Measurements from ENCODE around the gene PCARE.

Gene PCARE

DNA sequence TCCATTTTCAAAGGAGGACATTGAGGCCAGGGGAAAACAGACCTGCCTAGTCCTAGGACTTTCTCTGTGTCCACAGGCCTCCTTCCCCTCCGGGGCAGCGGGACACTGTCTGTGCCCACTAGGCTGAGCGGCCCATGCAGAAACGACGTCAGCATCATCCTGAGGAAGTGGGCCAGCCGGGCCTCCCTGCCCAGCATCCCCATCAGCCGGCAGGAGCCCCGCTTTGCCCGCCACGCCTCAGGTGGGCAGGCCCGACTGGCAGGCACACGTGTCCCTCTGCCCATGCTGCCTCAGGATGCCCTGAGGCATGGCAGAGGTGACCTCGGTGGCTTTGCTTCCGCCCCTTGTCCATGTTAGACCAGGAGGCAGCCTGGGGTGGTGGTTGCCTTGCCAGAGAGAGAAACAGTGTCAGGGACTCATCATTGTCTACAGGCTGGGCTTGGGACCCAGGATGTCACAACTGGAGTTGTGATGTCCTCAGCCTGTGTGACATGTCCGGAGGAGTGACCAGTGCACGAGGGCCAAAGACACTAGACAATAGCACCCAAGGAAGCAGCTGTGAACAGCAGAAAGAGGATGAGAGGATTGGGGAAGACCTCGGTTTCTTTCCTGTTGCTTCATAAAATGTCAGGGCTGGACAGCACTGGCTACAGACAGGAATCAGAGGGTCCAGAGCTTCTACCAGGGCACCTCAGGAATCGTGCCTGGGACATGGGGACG lies 56.4 kb downstream of the PCARE start:
- no peak overlapping the region for H3K4me3 ChIP-seq (ENCODE audit: low read depth, low read length)
- DNase-seq (ENCODE audit: low read depth): no peak
- TF ChIP-seq, protein P1, sequence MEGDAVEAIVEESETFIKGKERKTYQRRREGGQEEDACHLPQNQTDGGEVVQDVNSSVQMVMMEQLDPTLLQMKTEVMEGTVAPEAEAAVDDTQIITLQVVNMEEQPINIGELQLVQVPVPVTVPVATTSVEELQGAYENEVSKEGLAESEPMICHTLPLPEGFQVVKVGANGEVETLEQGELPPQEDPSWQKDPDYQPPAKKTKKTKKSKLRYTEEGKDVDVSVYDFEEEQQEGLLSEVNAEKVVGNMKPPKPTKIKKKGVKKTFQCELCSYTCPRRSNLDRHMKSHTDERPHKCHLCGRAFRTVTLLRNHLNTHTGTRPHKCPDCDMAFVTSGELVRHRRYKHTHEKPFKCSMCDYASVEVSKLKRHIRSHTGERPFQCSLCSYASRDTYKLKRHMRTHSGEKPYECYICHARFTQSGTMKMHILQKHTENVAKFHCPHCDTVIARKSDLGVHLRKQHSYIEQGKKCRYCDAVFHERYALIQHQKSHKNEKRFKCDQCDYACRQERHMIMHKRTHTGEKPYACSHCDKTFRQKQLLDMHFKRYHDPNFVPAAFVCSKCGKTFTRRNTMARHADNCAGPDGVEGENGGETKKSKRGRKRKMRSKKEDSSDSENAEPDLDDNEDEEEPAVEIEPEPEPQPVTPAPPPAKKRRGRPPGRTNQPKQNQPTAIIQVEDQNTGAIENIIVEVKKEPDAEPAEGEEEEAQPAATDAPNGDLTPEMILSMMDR (IDR thresholded peaks at IDR 0.05; ENCODE audit: control insufficient read depth, extremely low read depth, insufficient read depth): no peak

DNA sequence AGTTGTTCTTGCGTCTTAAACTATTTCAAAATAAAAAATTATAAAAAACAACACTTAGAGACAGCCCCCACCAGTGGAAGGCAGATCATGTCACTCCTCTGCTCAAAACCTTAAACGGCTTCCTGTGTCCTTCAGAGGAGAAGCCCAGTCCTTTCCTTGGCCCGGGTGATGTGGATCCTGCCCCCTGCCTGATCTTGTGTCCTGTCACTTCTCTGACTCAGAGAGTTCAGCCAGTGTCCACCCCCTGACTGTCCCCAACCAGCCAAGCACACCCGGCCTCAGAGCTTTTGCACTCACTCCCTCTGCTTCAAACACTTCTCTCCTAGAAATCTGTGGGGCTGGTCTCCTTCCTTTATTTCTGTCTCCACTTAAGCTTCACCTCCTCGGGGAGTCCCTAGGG lies 57.8 kb downstream of the PCARE start:
- H3K4me3 ChIP-seq (ENCODE audit: low read depth, low read length): no peak overlapping the region
- TF ChIP-seq, protein P1 (IDR thresholded peaks at IDR 0.05; ENCODE audit: control insufficient read depth, extremely low read depth, insufficient read depth): no peak
- no peak for DNase-seq (ENCODE audit: low read depth)

DNA sequence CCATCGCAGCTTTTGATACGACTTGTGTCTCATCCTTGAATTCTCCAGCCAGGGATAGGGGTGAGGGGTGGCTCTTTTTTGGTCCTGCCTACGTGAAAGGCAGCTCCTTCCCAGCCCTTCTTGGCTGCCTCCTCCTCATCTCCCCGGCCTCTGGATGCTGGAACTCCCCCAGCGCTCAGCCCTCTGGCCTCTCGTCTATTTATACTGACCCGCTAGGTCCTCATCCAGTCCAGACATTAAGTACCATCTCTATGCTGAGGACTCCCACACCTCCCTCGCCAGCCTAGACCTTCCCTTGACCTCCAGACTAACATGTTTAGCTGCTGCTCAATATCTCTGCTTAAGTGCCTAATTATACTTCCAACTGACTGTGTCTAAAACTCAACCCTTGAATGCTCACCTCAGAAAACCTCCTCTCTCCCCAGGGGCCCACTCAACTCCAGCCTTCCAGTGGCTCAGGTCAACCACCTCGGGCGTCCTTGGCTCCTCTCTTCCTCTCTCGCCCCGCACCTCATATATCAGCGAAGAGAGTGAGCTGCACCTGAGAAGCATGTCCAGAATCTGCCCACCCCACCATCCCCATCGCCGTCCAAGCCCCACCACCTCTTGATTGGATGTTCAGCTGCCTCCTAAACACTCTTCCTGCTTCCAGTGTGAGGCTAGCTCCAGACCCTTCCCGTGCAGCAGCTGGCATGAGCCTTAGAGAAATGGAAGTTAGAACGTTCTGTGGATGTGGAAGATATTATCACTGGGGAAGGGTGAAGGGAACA lies 58.4 kb downstream of the PCARE start:
- DNase-seq (ENCODE audit: low read depth): no peak
- no peak overlapping the region for H3K4me3 ChIP-seq (ENCODE audit: low read depth, low read length)
- TF ChIP-seq, protein P1 (IDR thresholded peaks at IDR 0.05; ENCODE audit: control insufficient read depth, extremely low read depth, insufficient read depth): no peak

DNA sequence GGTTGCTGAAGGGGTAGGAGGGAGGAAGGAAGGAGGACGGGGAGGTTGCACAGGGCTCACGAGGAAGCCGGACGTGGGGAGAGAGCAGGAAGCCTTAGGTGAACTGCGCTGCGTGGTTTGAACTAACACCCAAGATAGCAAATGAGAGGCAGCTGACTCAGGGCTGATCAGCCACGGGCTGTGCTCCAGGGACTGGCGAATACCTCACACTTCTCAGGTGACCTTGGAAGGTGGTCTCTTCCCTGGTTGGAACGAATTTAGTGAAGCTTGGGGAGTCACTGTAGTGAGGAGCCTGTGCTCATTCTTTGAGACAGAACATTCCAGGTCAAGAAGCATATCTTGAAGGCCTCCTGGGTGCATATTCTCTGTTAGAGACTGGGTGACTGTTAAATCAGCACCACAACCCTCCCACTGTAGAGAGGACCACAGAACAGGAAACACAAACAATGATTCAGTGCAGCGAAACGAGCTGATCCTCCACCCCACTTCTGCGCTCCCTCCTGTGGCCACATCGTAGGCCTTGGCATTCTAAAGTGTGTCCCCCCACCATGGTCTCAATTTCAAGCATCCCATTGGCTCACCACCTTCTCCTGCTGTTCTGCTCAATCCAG lies 59.4 kb downstream of the PCARE start:
- TF ChIP-seq, protein P1 (IDR thresholded peaks at IDR 0.05; ENCODE audit: control insufficient read depth, extremely low read depth, insufficient read depth): no peak
- DNase-seq (ENCODE audit: low read depth): no peak
- H3K4me3 ChIP-seq (ENCODE audit: low read depth, low read length): no peak overlapping the region

DNA sequence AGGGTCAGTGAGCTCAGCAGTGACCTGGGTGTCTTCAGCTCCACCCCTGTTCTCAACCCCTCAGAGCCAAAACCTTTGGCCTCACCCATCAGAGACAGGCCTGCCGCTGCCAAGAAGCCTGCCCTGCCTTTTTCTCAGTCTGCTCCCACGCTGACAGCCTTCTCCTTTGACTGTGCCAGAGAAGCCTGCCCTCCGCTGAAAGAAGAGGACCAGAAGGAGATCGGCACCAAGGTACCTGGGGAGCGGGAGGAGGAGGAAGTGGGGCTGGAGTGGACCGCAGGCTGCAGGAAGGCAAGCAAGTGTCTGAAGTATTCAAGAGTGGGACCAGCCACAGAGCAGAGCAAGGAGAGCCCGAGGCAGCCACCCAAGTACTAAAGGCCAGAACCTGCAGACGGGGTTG lies 60.0 kb downstream of the PCARE start:
- TF ChIP-seq, protein P1 (IDR thresholded peaks at IDR 0.05; ENCODE audit: control insufficient read depth, extremely low read depth, insufficient read depth): no peak
- H3K4me3 ChIP-seq (ENCODE audit: low read depth, low read length): no peak overlapping the region
- no peak for DNase-seq (ENCODE audit: low read depth)

DNA sequence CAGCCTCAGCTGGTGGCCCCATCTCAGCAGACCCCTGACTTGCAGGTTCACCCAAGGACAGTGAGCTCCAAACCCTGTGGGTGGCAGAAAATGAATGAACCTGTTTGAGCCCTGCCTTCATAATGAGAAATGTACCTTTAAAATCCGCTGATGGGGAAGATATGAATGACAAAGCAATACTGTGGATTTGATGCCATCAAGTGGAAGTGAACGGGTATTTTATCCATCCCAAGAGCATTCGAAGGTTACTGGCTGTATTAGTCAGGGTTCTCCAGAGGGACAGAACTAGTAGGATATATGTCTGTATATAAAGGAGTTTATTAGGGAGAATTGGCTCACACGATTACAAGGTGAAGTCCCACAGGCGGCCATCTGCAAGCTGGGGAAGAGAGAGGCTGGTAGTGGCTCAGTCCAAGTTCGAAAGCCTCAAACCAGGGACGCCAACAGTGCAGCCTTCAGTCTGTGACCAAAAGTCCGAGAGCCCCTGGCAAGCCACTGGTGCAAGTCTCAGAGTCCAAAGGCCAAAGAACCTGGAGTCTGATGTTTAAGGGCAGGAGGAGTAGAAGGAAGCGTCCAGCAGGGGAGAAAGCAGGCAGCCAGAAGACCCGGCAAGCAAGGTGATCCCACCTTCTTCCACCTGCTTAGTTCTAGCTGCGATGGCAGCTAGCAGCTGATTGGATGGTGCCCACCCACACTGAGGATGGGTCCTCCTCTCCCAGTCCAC lies 61.1 kb downstream of the PCARE start:
- DNase-seq (ENCODE audit: low read depth): no peak
- TF ChIP-seq, protein P1 (IDR thresholded peaks at IDR 0.05; ENCODE audit: control insufficient read depth, extremely low read depth, insufficient read depth): no peak
- H3K4me3 ChIP-seq (ENCODE audit: low read depth, low read length): no peak overlapping the region

Measured in LNCaP clone FGC (cell line).